Activated CD4-positive, alpha-beta T cell treated with anti-CD3 and anti-CD28 coated beads, Interleukin-2, amount 10 ng/mL, durations not matched to agents 7 days and 5 days (primary cell): Measurements from ENCODE around the gene DLL1. TPM values are rescaled to one million over a fixed set of nuclear protein-coding genes. Genes with fewer than 3 reads are reported as not detected.
A peak's percentile ranks its signal among the peaks of the same experiment; 100 is the strongest.
"Not testable (repeated sequence)": the region's sequence is repeated elsewhere in the genome, so short reads cannot be mapped to it uniquely, and the experiment has no call there.

Experiments
- CTCF ChIA-PET: fragments of 350-600 bp; sonication (Branson Sonifier 250); formaldehyde crosslinking; loops from one replicate; lab custom pipeline; 2021; ENCODE audit warnings: antibody characterized with exemption; lab: Charles Lee
- POLR2A ChIA-PET: fragments of 350-600 bp; sonication (Branson Sonifier 250); formaldehyde crosslinking; loops from one replicate; lab custom pipeline; 2021; ENCODE audit warnings: antibody characterized with exemption; lab: Charles Lee
- DNase-seq: peaks from one replicate; pipeline ENCODE4 v3.0.0-alpha.2; 2020
- H3K27ac Mint-ChIP-seq: one replicate; pipeline ENCODE4 v1.8.0; 2021; ENCODE audit warnings: mild to moderate bottlenecking, moderate library complexity, mixed read lengths
- H3K27me3 Mint-ChIP-seq: one replicate; pipeline ENCODE4 v1.8.0; 2021; ENCODE audit warnings: mixed read lengths
- H3K36me3 Mint-ChIP-seq: one replicate; pipeline ENCODE4 v1.8.0; 2021; ENCODE audit warnings: low read depth, mixed read lengths
- H3K4me1 Mint-ChIP-seq: one replicate; pipeline ENCODE4 v1.8.0; 2021; ENCODE audit warnings: mixed read lengths
- H3K4me3 Mint-ChIP-seq: one replicate; pipeline ENCODE4 v1.8.0; 2021; ENCODE audit warnings: mild to moderate bottlenecking, moderate library complexity, mixed read lengths
- H3K9me3 Mint-ChIP-seq: one replicate; pipeline ENCODE4 v1.8.0; 2021; ENCODE audit warnings: mixed read lengths
- total RNA-seq, 2 experiments: library from RNA; stranded (reverse); gene quantifications; one replicate each; pipeline ENCODE4 v1.2.3, GENCODE V29; 2021

Gene DLL1
- total RNA-seq = under 1 TPM; 0.55 to 0.58 TPM

- POLR2A ChIA-PET = no interaction called here
- Mint-ChIP-seq H3K27ac (peak within 1 kb of the TSS; percentile 47), H3K9me3 (no peaks in the 10 kb centered on the region), H3K36me3 (peaks cover 2% of the 10 kb centered on the region), H3K4me3 (peak within 1 kb of the TSS; percentile 77), H3K4me1 (peaks cover 45% of the 10 kb centered on the region), H3K27me3 (peaks cover 76% of the 10 kb centered on the region)
- CTCF ChIA-PET = interaction anchor here (1.2 kb wide), 1 partner anchor 15 kb away, joined by 4 read pairs; no protein-coding TSS in a partner anchor
- peak; percentile 28 for DNase-seq
Measured at GRCh38 chr6:170290296-170291128, at the start of gene DLL1. Gene DLL1 (minus strand): TSS chr6:170291078. CDS start chr6:170290139, 939 bp downstream.

- CTCF ChIA-PET, POLR2A ChIA-PET, H3K27me3 Mint-ChIP-seq, H3K27ac Mint-ChIP-seq, H3K4me3 Mint-ChIP-seq, DNase-seq, H3K9me3 Mint-ChIP-seq: not testable (repeated sequence)
- Mint-ChIP-seq H3K4me1 (peaks cover 18% of the 10 kb centered on the region), H3K36me3 (peaks cover 58% of the 10 kb centered on the region)
Measured at GRCh38 chr6:170335199-170335598, 44.3 kb upstream of the DLL1 start.

GRCh38 chr6:170329321-170329720 is 38.4 kb upstream of the DLL1 start:
- ChIA-PET CTCF (interaction anchor here (0.7 to 1.7 kb wide), 2 partner anchors 10 to 201 kb away, joined by 3 to 5 read pairs; no protein-coding TSS in a partner anchor), POLR2A (no interaction called here)
- Mint-ChIP-seq H3K4me3 (no peak overlapping the region), H3K9me3 (no peaks in the 10 kb centered on the region), H3K27me3 (no peaks in the 10 kb centered on the region), H3K36me3 (peaks cover 52% of the 10 kb centered on the region), H3K4me1 (peaks cover 3% of the 10 kb centered on the region), H3K27ac (no peak overlapping the region)
- DNase-seq = no peak

GRCh38 chr6:170317718-170318117 is 26.8 kb upstream of the DLL1 start:
- DNase-seq = no peak
- Mint-ChIP-seq H3K9me3 (no peaks in the 10 kb centered on the region), H3K36me3 (peaks cover 48% of the 10 kb centered on the region), H3K27ac (no peak overlapping the region), H3K4me3 (no peak overlapping the region), H3K27me3 (no peaks in the 10 kb centered on the region), H3K4me1 (peaks cover 9% of the 10 kb centered on the region)
- ChIA-PET CTCF (no interaction called here), POLR2A (no interaction called here)

- H3K4me3 Mint-ChIP-seq = no peak overlapping the region
- CTCF ChIA-PET = no interaction called here
- peak overlapping the region; percentile 67 for H3K27ac Mint-ChIP-seq
- no peak for DNase-seq
- H3K36me3 Mint-ChIP-seq = peaks cover 46% of the 10 kb centered on the region
- no peaks in the 10 kb centered on the region for H3K27me3 Mint-ChIP-seq
- H3K4me1 Mint-ChIP-seq = peaks cover 13% of the 10 kb centered on the region
- no peaks in the 10 kb centered on the region for H3K9me3 Mint-ChIP-seq
- POLR2A ChIA-PET = no interaction called here
Measured at GRCh38 chr6:170317076-170317475, 26.2 kb upstream of the DLL1 start.

GRCh38 chr6:170316071-170316470 is 25.2 kb upstream of the DLL1 start:
- H3K4me1 Mint-ChIP-seq = peaks cover 20% of the 10 kb centered on the region
- CTCF ChIA-PET = no interaction called here

GRCh38 chr6:170314983-170315382 is 24.1 kb upstream of the DLL1 start:
- Mint-ChIP-seq H3K9me3 (no peaks in the 10 kb centered on the region), H3K27me3 (no peaks in the 10 kb centered on the region), H3K4me1 (peaks cover 27% of the 10 kb centered on the region), H3K36me3 (peaks cover 49% of the 10 kb centered on the region), H3K4me3 (no peak overlapping the region), H3K27ac (no peak overlapping the region)
- ChIA-PET CTCF (no interaction called here), POLR2A (no interaction called here)
- DNase-seq = no peak

More at GRCh38 chr6:170316071-170316470, 25.2 kb upstream of the DLL1 start:
- POLR2A ChIA-PET = no interaction called here
- Mint-ChIP-seq H3K4me3 (no peak overlapping the region), H3K27ac (no peak overlapping the region), H3K27me3 (no peaks in the 10 kb centered on the region), H3K36me3 (peaks cover 52% of the 10 kb centered on the region), H3K9me3 (no peaks in the 10 kb centered on the region)
- no peak for DNase-seq

GRCh38 chr6:170313716-170314295 is 22.9 kb upstream of the DLL1 start:
- H3K27me3 Mint-ChIP-seq = no peaks in the 10 kb centered on the region
- ChIA-PET POLR2A (no interaction called here), CTCF (no interaction called here)
- H3K9me3 Mint-ChIP-seq = no peaks in the 10 kb centered on the region
- peaks cover 39% of the 10 kb centered on the region for H3K36me3 Mint-ChIP-seq
- peaks cover 31% of the 10 kb centered on the region for H3K4me1 Mint-ChIP-seq
- DNase-seq = no peak
- H3K27ac Mint-ChIP-seq = no peak overlapping the region
- H3K4me3 Mint-ChIP-seq = no peak overlapping the region

GRCh38 chr6:170312876-170313275 is 22.0 kb upstream of the DLL1 start:
- CTCF ChIA-PET = interaction anchor here (0.6 kb wide), 1 partner anchor 18 kb away, joined by 3 read pairs; no protein-coding TSS in a partner anchor
- POLR2A ChIA-PET = no interaction called here
- H3K27me3 Mint-ChIP-seq = no peaks in the 10 kb centered on the region
- H3K36me3 Mint-ChIP-seq = peaks cover 35% of the 10 kb centered on the region
- no peak overlapping the region for H3K27ac Mint-ChIP-seq
- H3K4me3 Mint-ChIP-seq = no peak overlapping the region
- H3K4me1 Mint-ChIP-seq = peaks cover 40% of the 10 kb centered on the region
- DNase-seq = no peak
- H3K9me3 Mint-ChIP-seq = no peaks in the 10 kb centered on the region

GRCh38 chr6:170311696-170312095 is 20.8 kb upstream of the DLL1 start:
- no peak for DNase-seq
- no peaks in the 10 kb centered on the region for H3K27me3 Mint-ChIP-seq
- no peaks in the 10 kb centered on the region for H3K9me3 Mint-ChIP-seq
- H3K4me3 Mint-ChIP-seq = no peak overlapping the region
- ChIA-PET POLR2A (no interaction called here), CTCF (no interaction called here)
- no peak overlapping the region for H3K27ac Mint-ChIP-seq
- H3K36me3 Mint-ChIP-seq = peaks cover 33% of the 10 kb centered on the region
- H3K4me1 Mint-ChIP-seq = peaks cover 48% of the 10 kb centered on the region

GRCh38 chr6:170308761-170309160 is 17.9 kb upstream of the DLL1 start:
- Mint-ChIP-seq H3K27me3 (peaks cover 9% of the 10 kb centered on the region), H3K9me3 (no peaks in the 10 kb centered on the region), H3K4me1 (peaks cover 53% of the 10 kb centered on the region), H3K36me3 (peaks cover 30% of the 10 kb centered on the region), H3K4me3 (peak overlapping the region; percentile 15), H3K27ac (peak overlapping the region; percentile 55)
- CTCF ChIA-PET = interaction anchor here (0.7 kb wide), 1 partner anchor 505 kb away, joined by 3 read pairs; no protein-coding TSS in a partner anchor
- POLR2A ChIA-PET = no interaction called here
- no peak for DNase-seq

GRCh38 chr6:170307080-170307545 is 16.2 kb upstream of the DLL1 start:
- H3K4me1 Mint-ChIP-seq = peaks cover 40% of the 10 kb centered on the region
- ChIA-PET POLR2A (no interaction called here), CTCF (interaction anchor here (1.2 to 1.3 kb wide), 2 partner anchors 23 to 357 kb away, joined by 3 to 4 read pairs; no protein-coding TSS in a partner anchor)
- H3K36me3 Mint-ChIP-seq = peaks cover 22% of the 10 kb centered on the region
- peak overlapping the region; percentile 88 for H3K4me3 Mint-ChIP-seq
- H3K9me3 Mint-ChIP-seq = peaks cover 3% of the 10 kb centered on the region
- peak overlapping the region; percentile 98 for H3K27ac Mint-ChIP-seq
- no peak for DNase-seq
- H3K27me3 Mint-ChIP-seq = peaks cover 19% of the 10 kb centered on the region
